GM11168 (cell line): ENCODE measurements around the gene CAMTA1.

Experiments
- in situ Hi-C: fragments of 300-500 bp; cut with MboI; formaldehyde crosslinking; loops from one replicate; pipeline ENCODE4 v1.12.0; 2022; ENCODE audit warnings: low sequenced_read_pairs; ENCODE audit not compliant: unreplicated experiment

The CAMTA1 gene

GRCh38 chr1:7738044-7738443 lies 952.8 kb downstream of the CAMTA1 start:
- in situ Hi-C loops = no loop called here

- in situ Hi-C loops = no loop called here
Observed at GRCh38 chr1:7743346-7743745, 958.1 kb downstream of the CAMTA1 start.

GRCh38 chr1:7744882-7745281 lies 959.6 kb downstream of the CAMTA1 start:
- in situ Hi-C loops = no loop called here

GRCh38 chr1:7745783-7746182 lies 960.5 kb downstream of the CAMTA1 start:
- in situ Hi-C loops = no loop called here

GRCh38 chr1:7747605-7748004 lies 962.4 kb downstream of the CAMTA1 start:
- in situ Hi-C loops = no loop called here

- in situ Hi-C loops = no loop called here
Observed at GRCh38 chr1:7749126-7749525, 963.9 kb downstream of the CAMTA1 start.

GRCh38 chr1:7751174-7751573 lies 965.9 kb downstream of the CAMTA1 start:
- in situ Hi-C loops = no loop called here

- in situ Hi-C loops = no loop called here
Observed at GRCh38 chr1:7752512-7753417, 967.5 kb downstream of the CAMTA1 start.

- in situ Hi-C loops = no loop called here
Observed at GRCh38 chr1:7753641-7754040, 968.4 kb downstream of the CAMTA1 start.

- in situ Hi-C loops = no loop called here
Observed at GRCh38 chr1:7754234-7754633, 969.0 kb downstream of the CAMTA1 start.

- in situ Hi-C loops = no loop called here
Observed at GRCh38 chr1:7755448-7755847, 970.2 kb downstream of the CAMTA1 start.

GRCh38 chr1:7760245-7760644 lies 975.0 kb downstream of the CAMTA1 start:
- in situ Hi-C loops = no loop called here

- in situ Hi-C loops = no loop called here
Observed at GRCh38 chr1:7761103-7761502, 975.8 kb downstream of the CAMTA1 start.

GRCh38 chr1:7767176-7767575 lies 981.9 kb downstream of the CAMTA1 start:
- in situ Hi-C loops = no loop called here

GRCh38 chr1:7768583-7768982 lies 983.3 kb downstream of the CAMTA1 start:
- in situ Hi-C loops = no loop called here

GRCh38 chr1:7769673-7770412 lies 984.6 kb downstream of the CAMTA1 start:
- in situ Hi-C loops = no loop called here

- in situ Hi-C loops = no loop called here
Observed at GRCh38 chr1:7770669-7770996, 985.4 kb downstream of the CAMTA1 start.

- in situ Hi-C loops = no loop called here
Observed at GRCh38 chr1:7770997-7771822, 986.0 kb downstream of the CAMTA1 start, which contains the start of gene VAMP3. TSS of gene VAMP3 (plus strand) at chr1:7771296. CDS start at chr1:7771384, 88 bp downstream.

GRCh38 chr1:7771823-7772299 lies 986.6 kb downstream of the CAMTA1 start:
- in situ Hi-C loops = no loop called here

- in situ Hi-C loops = no loop called here
Observed at GRCh38 chr1:7777591-7777990, 992.3 kb downstream of the CAMTA1 start.
